HEK293 (cell line): ENCODE data around the gene UPB1.

Experiments used
- CTCF ChIP-seq: fragments of 450-650 bp; formaldehyde crosslinking; IDR thresholded peaks from 2 replicates; pipeline ENCODE4 v1.5.1; 2016; ENCODE audit warnings: missing biosample characterization, missing genetic modification characterization
- SP2 ChIP-seq: fragments of 450-650 bp; formaldehyde crosslinking; IDR thresholded peaks from 2 replicates; pipeline ENCODE4 v1.5.1; 2016; ENCODE audit warnings: missing biosample characterization, missing genetic modification characterization
- ZBTB10 ChIP-seq: fragments of 450-650 bp; formaldehyde crosslinking; IDR thresholded peaks from 2 replicates; pipeline ENCODE4 v1.5.1; 2016; ENCODE audit warnings: missing biosample characterization, missing genetic modification characterization
- ZBTB11 ChIP-seq: fragments of 450-650 bp; formaldehyde crosslinking; conservative IDR thresholded peaks from 2 replicates; pipeline ENCODE4 v1.5.1; 2016; ENCODE audit warnings: low read depth, missing biosample characterization, missing genetic modification characterization
- ZBTB8A ChIP-seq: fragments of 450-650 bp; formaldehyde crosslinking; IDR thresholded peaks from 2 replicates; pipeline ENCODE4 v1.5.1; 2016; ENCODE audit warnings: missing biosample characterization, missing genetic modification characterization
- ZNF133 ChIP-seq: fragments of 450-650 bp; formaldehyde crosslinking; IDR thresholded peaks from 2 replicates; pipeline ENCODE4 v1.5.1; 2016; ENCODE audit warnings: missing biosample characterization, missing genetic modification characterization
- ZNF202 ChIP-seq: fragments of 450-650 bp; formaldehyde crosslinking; IDR thresholded peaks from 2 replicates; pipeline ENCODE4 v1.5.1; 2016; ENCODE audit warnings: missing biosample characterization, missing genetic modification characterization, borderline replicate concordance
- ZNF274 ChIP-seq, 2 experiments: fragments of 200-500 bp in 1 of 2; fragments of 450-650 bp in 1 of 2; sonication (Bioruptor generic) in 1 of 2; formaldehyde crosslinking in 1 of 2; IDR thresholded peaks; 2 replicates each; pipeline versions ENCODE4 v1.5.1 to v1.6.1; 2014 to 2016; ENCODE audit warnings: borderline replicate concordance in 1 of 2, inconsistent platforms in 1 of 2, low read length in 1 of 2, missing biosample characterization in 1 of 2, missing genetic modification characterization in 1 of 2
- ZNF280C ChIP-seq: fragments of 450-650 bp; formaldehyde crosslinking; IDR thresholded peaks from 2 replicates; pipeline ENCODE4 v1.5.1; 2016; ENCODE audit warnings: missing biosample characterization, missing genetic modification characterization
- ZNF280D ChIP-seq: fragments of 450-650 bp; formaldehyde crosslinking; IDR thresholded peaks from 2 replicates; pipeline ENCODE4 v1.5.1; 2016; ENCODE audit warnings: missing biosample characterization, missing genetic modification characterization
- ZSCAN30 ChIP-seq: fragments of 450-650 bp; IDR thresholded peaks from 2 replicates; pipeline ENCODE4 v1.5.1; 2018; ENCODE audit warnings: missing biosample characterization, mild to moderate bottlenecking, missing genetic modification characterization, moderate library complexity

- no peak for TF ChIP-seq CTCF (tag by site-specific recombination)
- no peak for TF ChIP-seq ZNF274 (IDR thresholded peaks at IDR 0.05; ENCODE audit: low read length)
- TF ChIP-seq ZNF274 (tag by site-specific recombination; IDR thresholded peaks at IDR 0.05; ENCODE audit: borderline replicate concordance): no peak
- no peak for TF ChIP-seq ZNF280D (tag by site-specific recombination)
- TF ChIP-seq ZBTB10 (tag by site-specific recombination): no peak
- no peak for TF ChIP-seq ZNF280C
- TF ChIP-seq ZNF133: no peak
- TF ChIP-seq SP2 (tag by site-specific recombination): no peak
- no peak for TF ChIP-seq ZBTB8A
- TF ChIP-seq ZBTB11 (tag by site-specific recombination): no peak
- TF ChIP-seq ZSCAN30: no peak
- no peak for TF ChIP-seq ZNF202 (tag by site-specific recombination)
These were observed at the start of gene UPB1 for GRCh38 chr22:24494528-24495364.
